ENCODE measurements around the gene SMOC2.

The SMOC2 gene

DNA sequence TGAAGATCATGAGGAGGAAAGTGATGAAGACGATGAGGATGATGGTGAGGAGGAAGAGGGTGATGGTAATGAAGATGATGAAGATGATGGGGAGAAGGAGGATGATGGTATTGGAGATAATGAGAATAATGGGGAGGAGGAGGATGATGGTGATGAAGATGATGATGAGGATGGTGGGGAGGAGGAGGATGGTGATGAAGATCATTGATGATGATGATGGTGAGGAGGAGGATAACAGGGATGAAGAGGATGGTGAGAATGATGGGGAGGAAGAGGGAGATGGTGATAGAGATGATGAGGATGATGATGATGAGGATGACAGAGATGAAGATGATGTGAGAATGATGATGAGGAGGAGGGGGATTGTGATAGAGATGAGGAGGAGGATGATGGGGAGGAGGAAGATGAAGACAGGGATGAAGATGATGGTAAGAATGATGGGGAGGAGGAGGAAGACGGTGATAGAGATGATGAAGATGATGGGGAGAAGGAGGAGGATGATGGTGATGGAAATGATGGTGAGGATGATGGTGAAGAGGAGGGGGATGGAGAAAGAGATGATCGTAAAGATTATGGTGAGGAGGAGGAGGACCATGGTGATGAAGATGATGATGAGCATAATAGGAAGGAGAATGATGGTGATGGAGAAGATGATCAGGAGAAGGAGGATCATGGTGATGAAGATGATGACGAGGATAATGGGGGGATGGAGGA is 273.7 kb downstream of the SMOC2 start:
- TF ChIP-seq JUND (IDR thresholded peaks at IDR 0.05; ENCODE audit: low read depth) = no peak
- in situ Hi-C loops (cut with HindIII; ENCODE audit: low pct_unique_long_range_greater_than_20kb, low sequenced_read_pairs) = no loop called here
- no peak for DNase-seq (ENCODE audit: low read depth in 1 of 2, low spot score in 1 of 2)

GRCh38 chr6:168715643-168716481 is 274.9 kb downstream of the SMOC2 start:
- DNase-seq (ENCODE audit: low read depth in 1 of 2, low spot score in 1 of 2) = no peak
- no peak for TF ChIP-seq JUND (IDR thresholded peaks at IDR 0.05; ENCODE audit: low read depth)
- in situ Hi-C loops (cut with HindIII; ENCODE audit: low pct_unique_long_range_greater_than_20kb, low sequenced_read_pairs) = no loop called here

- DNase-seq (ENCODE audit: low read depth in 1 of 2, low spot score in 1 of 2) = no peak
- no peak for TF ChIP-seq JUND (IDR thresholded peaks at IDR 0.05; ENCODE audit: low read depth)
Measured at GRCh38 chr6:168716581-168716980, 275.6 kb downstream of the SMOC2 start.

GRCh38 chr6:168717491-168717890 is 276.5 kb downstream of the SMOC2 start:
- DNase-seq (ENCODE audit: low read depth in 1 of 2, low spot score in 1 of 2) = no peak
- no peak for TF ChIP-seq JUND (IDR thresholded peaks at IDR 0.05; ENCODE audit: low read depth)
- in situ Hi-C loops (cut with HindIII; ENCODE audit: low pct_unique_long_range_greater_than_20kb, low sequenced_read_pairs) = no loop called here

More at GRCh38 chr6:168716581-168716980, 275.6 kb downstream of the SMOC2 start:
- in situ Hi-C loops (cut with HindIII; ENCODE audit: low pct_unique_long_range_greater_than_20kb, low sequenced_read_pairs) = no loop called here

All from T47D (cell line).